RPMI7951 (cell line): Measurements from ENCODE around the gene CEMIP. TPM values are rescaled to one million over a fixed set of nuclear protein-coding genes. Genes with fewer than 3 reads are reported as not detected.

ENCODE experiments used
- DNase-seq: peaks from one replicate; pipeline ENCODE4 v3.0.0-alpha.2; 2012; ENCODE audit warnings: low read depth
- total RNA-seq: library from RNA; depleted of rRNA; stranded (reverse); fragments of >200 nt; shearing (Covaris generic); gene quantifications from 2 replicates; pipeline ENCODE4 v1.2.3, GENCODE V29; 2014

The CEMIP gene
- total RNA-seq, 1 experiment from 2014 or later = 1.1 TPM

DNA sequence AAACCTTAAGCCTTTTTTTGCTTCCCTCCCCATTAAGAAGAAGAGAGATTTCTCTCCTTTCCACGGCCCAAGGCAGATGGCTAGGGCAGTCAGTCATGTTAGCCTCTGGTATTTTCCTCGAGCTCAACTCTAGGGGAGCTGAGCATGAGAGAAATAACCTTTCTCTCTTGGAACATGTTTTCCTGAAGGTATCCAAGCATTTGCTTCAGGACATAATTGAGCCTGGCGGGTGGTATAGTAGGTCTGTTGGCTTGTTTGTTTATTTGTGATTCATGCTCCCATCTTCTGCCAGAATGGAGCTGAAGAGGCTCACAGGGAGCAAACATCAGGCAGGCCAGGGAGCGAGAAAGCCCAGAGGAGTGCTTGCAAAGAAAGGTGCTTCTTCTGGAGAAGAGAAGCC, 108.0 kb downstream of the CEMIP start:
- no peak for DNase-seq

GRCh38 chr15:80888846-80889245, 109.7 kb downstream of the CEMIP start:
- DNase-seq = no peak

DNA sequence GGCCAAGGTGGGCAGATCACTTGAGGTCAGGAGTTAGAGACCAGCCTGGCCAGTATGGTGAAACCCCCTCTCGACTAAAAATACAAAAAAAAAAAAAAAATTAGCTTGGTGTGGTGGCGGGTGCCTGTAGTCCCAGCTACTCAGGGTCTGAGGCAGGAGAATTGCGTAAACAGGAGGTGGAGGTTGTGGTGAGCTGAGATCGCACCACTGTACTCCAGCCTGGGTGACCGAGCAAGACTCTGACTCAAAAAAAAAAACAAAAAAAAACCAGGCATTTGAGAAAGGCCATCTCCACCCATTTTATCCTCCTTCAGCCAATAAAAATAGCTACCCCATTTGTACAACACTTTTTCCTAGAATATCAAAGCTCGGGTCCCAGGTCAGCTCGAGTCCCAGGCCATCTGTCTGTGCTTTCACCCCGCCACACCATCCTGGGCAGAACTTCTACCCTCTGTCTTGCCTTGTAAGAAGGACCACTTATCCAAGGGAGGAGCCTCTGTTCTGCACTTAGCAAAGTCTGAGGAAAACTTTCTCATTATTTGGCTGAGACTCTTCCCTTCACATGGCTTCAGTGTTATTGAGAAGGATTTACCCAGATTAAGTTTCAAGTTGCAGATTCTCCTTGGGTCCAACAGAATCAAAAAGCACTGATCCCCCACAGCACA, 111.3 kb downstream of the CEMIP start:
- DNase-seq = peak; percentile 14

- DNase-seq = no peak
Observed at GRCh38 chr15:80891006-80891405, 111.8 kb downstream of the CEMIP start.

DNA sequence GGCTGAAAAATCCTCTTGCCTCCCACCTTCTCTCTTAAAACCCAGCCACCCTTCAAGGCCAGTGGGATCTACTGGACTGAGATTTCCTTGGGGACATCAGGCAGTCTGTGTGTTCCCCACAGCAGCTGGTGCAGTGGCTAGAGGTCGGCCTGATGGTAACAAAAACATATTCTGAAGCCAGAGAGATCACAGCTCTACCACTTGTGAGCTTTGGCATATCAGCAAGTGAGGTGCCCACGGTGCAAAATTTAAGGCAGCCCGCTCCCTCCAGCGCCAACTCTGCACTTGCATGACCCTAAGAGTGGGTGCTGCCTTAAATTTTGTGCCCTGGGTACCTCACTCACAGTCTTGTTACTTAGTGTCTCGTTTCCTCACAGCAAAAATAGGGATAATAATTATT, 113.2 kb downstream of the CEMIP start:
- no peak for DNase-seq

GRCh38 chr15:80893777-80894176, 114.6 kb downstream of the CEMIP start:
- peak; percentile 29 for DNase-seq

DNA sequence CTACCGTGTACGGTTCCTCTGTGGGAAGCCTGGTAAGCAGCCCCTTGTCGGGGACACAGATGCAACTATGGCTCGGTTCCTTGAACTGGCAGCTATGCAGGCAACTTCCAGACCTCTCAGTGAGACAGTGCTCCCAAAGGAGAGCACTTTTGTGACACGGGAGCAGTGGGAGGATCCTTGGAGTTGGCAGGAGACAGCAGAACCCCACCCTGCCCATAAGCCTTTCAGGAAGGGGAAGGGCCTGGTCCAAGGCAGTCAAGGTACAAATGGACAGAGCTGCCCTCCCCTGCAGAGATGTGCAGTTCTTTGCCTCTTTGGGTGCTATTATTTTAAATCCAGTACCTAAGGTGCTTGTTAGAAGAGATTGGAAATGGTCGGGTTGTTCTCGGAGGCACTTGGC, 115.9 kb downstream of the CEMIP start:
- DNase-seq = no peak

- no peak for DNase-seq
Observed at GRCh38 chr15:80895965-80896364, 116.8 kb downstream of the CEMIP start.

DNA sequence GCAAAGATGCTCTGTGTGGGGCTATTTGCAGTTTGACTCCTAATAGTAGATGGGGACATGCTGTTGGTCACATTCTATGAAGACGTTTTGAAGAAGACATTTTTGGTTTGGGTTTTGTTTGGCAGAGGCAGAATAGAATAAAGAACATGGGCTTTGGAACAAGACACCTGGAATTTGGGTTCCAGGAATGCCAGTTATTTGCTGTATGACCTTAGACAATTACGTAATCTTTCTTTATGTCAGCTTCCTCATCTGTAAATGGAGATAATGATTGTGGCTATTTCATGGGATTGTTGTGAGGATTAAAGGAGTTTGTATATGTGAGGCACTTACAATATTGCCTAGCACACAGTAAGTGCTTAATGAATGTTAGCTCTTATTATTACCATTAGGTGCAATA, 118.9 kb downstream of the CEMIP start:
- no peak for DNase-seq

- DNase-seq = no peak
Observed at GRCh38 chr15:80902298-80902801, 123.2 kb downstream of the CEMIP start.

DNA sequence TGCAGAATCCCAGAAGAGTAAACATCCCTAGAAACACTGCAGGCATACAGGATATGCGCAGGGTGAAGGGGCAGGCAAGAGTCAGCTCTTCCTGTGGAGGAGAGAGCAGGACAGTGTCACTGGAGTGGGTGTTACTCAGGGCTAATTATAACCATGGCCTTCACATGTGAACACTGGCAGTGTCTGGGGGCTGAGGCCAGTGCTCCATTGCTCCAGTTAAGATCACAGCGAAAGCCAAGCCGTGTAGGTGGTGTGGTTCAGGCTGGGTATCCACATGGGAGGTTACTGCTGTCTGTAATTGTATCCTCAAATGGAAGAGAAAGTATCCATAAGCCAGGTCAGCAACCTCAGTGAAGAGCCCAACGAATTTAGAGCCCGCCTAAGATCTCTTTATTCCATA, 125.8 kb downstream of the CEMIP start:
- DNase-seq = no peak

DNA sequence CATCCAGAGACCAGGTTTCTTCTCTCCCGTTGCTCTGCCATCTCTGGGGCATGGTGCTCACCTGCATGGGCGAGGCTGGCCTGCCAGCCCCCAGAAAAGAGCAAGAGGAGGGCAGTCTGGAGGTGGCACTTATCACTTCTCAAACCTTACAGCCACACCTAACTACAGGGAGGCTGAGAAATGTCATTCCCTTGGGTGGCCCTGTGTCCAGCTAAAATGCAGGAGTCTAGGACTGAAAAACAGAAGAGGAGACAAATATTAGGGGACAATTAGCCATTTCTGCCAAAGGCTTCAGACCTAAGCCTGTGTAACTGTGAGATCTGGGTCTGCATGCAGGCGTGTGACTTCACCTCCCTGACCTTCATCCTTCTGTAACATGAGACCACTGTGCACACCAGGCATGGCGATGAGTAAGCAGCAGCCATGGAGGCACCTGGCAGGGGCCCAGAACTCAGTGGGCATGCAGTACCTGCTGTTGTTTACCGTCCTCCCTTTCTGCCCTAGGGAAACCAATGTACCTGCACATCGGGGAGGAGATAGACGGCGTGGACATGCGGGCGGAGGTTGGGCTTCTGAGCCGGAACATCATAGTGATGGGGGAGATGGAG, 127.1 kb downstream of the CEMIP start:
- DNase-seq = peak; percentile 47

DNA sequence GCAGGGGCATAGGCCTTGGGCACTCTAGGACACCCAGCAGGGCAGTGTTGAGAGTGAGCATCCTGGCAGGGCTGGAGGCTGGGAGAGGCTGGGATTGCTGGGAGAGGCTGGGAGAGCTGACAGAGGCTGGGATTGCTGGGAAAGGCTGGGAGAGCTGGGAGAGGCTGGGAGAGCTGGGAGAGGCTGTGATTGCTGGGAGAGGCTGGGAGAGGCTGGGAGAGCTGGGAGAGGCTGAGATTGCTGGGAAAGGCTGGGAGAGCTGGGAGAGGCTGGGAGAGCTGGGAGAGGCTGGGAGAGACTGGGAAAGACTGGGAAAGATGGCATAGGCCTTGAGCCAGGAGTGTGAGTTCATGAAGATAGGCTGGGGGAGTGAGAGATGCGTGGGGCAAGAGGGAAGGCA, 132.7 kb downstream of the CEMIP start:
- no peak for DNase-seq

DNA sequence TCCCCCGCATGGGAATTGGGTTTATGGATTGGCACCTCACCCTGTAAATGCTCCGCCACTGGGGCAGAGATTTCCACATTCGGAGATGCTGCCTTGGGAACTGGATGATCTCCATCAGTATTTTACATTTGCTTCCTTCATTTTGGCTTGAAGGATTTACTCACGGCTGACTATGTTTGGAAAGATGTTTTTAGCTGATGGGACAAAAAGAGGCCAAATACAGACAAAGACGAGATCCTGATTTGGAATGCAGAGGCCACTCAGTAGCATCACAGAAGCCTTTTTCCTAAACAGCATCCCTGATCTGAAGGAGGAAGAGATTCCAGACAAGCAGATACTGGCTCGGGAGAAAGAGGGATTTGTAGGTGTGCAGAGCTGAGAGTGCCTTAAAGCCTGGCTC, 133.5 kb downstream of the CEMIP start:
- no peak for DNase-seq

GRCh38 chr15:80913541-80913940, 134.4 kb downstream of the CEMIP start:
- DNase-seq = no peak

- DNase-seq = no peak
Observed at GRCh38 chr15:80915472-80915871, 136.3 kb downstream of the CEMIP start.

GRCh38 chr15:80916056-80916455, 136.9 kb downstream of the CEMIP start:
- no peak for DNase-seq

DNA sequence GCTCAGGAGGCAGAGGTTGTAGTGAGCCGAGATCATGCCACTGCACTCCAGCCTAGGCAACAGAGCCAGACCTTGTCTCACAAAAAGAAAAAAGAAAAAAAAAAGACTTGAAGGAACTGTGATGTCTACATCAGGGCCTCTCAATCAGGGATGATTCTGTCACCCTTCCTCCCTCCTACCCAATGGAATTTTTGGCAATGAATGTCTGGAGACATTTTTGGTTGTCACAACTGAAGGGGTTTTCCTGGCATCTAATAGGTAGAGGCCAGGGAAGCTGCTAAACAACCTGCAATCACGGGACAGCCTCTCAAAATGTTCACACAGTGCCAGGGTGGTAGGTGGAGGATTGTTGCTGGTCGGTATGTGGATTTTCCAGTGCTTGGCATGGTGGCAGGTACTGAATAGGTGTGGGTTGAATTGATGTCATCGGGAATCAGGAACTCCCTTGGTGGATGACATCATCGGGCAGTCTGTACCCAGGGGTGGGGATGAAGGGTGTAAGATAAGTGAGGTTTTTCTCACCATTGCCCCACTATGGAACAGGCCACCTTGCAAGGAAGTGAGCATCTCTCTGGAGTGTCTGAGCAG, 139.1 kb downstream of the CEMIP start:
- no peak for DNase-seq

DNA sequence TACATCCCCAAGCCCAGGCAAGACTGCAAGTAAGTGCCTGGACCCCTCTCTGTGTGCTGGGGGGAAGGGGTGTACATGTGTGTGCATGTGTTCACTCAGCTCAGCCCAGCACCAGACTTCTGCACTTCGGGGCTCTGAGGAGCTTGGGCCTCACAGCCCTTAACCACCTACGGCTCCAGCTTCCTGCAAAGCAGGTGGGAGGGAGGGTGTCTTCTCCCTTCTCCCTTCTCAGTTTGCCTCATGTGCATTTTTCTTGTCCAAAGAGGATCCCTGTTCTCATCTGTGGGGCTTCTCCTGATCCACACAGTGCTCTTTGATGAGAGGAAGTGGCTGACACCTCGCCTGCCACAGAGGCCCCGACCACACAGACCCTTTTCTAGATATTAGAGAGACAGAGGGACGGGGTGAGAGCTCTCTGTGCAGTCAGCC, 141.1 kb downstream of the CEMIP start:
- DNase-seq = no peak

GRCh38 chr15:80921736-80922410, 142.7 kb downstream of the CEMIP start:
- DNase-seq = no peak

GRCh38 chr15:80923668-80924067, 144.5 kb downstream of the CEMIP start:
- DNase-seq = peak; percentile 17

- no peak for DNase-seq
Observed at GRCh38 chr15:80924278-80924677, 145.1 kb downstream of the CEMIP start.

GRCh38 chr15:80925597-80926059, 146.5 kb downstream of the CEMIP start:
- DNase-seq = peak; percentile 77
